RWPE1 (cell line): Measurements from ENCODE around the gene POLE.

Experiments
- CTCF ChIA-PET: fragments of 350-600 bp; sonication (Branson Sonifier 250); formaldehyde crosslinking; extraction: SDS; loops from one replicate; lab custom pipeline; 2021; lab: Yijun Ruan, JAX
- POLR2A ChIA-PET: fragments of 400-600 bp; formaldehyde crosslinking; extraction: SDS; loops from one replicate; lab custom pipeline; 2020; ENCODE audit warnings: antibody characterized with exemption; ENCODE audit not compliant: low non-redundant PET; lab: Yijun Ruan, JAX
- DNase-seq: peaks from one replicate; pipeline ENCODE4 v3.0.0; 2012; ENCODE audit warnings: low spot score
- H3K27ac ChIP-seq: fragments of 450-650 bp; 2 replicates; pipeline ENCODE4 v1.5.1; 2017
- CTCF ChIP-seq: fragments of 450-650 bp; conservative IDR thresholded peaks from 2 replicates; pipeline ENCODE4 v1.5.1; 2017; ENCODE audit warnings: low read depth, mild to moderate bottlenecking

Gene POLE

GRCh38 chr12:132592282-132592970, 94.7 kb downstream of the POLE start:
- POLR2A ChIA-PET, result no interaction called here
- no peak for DNase-seq
- CTCF ChIA-PET, result interaction anchor here (1.0 to 1.2 kb wide), 2 partner anchors 22 to 182 kb away, joined by 4 to 5 read pairs; no protein-coding TSS in a partner anchor
- no peak overlapping the region for H3K27ac ChIP-seq
- TF ChIP-seq CTCF, result no peak

DNA sequence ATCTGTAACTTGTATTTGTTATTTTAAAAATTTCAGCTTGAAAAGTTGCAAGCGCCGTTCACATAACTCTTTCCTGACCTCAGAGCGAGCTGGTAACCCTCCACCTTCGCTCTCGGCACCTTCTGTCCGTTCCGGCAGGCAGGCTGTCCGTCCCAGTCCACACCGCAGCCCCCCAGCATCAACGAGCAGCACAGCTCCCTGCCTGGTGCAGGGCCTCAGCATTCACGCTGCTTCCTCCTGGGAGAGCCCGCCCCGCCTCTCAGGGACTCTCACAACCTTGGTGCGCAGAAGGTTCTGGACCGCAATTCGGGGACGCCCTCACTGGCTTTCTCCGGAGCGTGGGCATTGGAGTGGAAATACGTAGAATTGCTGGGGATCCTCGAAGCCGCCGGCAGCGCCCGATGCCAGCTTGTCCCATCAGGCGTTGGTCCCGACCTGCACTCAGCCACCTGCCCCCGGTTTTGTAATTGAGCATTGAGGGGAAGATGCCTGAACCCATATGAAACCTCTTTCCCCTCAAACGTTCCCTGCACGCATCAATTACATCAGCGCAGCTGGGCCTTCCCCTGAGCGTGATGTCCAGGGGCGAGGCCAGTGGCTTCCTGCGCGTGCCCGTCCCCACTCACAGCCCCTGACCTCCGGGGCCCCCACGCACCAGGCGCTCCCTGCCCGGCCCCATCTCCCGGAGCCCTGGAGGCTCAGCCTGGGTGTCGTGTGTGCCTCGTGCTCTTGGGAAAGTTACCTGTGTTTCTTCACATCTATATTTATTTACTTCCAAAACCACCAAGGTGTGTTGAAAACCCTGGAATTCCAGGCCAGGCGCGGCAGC, 95.8 kb downstream of the POLE start:
- H3K27ac ChIP-seq, result no peak overlapping the region
- no peak for DNase-seq
- ChIA-PET POLR2A (no interaction called here), CTCF (no interaction called here)
- TF ChIP-seq CTCF, result no peak

DNA sequence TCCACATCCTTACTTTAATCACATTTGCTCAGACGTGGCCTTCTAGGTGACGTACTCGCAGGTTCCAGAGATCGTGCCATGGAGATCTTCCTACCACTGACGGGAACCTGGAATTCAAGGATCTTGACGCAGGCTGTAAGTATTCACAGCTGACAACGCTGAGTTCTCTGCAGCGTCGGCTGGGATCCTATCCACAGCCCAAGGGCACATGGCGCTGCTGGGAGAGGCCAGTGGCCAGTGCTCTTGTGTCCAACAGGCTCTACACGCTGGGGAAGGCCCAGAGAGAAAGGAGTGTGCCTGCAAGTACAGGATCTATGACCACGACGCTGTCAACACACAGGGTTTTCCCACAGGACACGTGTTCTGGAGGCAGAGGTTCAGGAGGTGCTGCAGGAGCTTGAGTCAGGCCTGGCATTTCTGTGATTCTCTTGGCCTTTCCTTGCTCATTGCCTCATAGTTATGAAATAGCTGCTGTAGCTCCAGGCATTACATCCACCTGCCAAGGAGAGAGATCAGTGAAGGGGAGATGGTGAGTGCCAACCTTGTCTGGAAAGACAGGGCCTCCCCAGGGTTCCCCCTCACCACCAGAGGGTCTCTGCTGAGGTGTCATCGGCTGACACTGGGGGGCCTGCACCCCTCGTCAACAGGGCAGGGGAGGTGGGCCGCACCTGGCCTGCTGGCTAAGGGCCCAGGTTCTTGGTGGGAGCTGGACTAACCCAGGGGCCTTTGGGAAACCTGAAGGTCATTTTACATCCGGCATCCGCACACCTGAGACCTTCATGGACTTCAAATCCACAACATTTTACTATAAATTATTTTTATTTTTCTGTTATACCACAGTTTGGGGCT, 98.1 kb downstream of the POLE start:
- CTCF ChIA-PET, result no interaction called here
- DNase-seq, result no peak
- no peak overlapping the region for H3K27ac ChIP-seq
- TF ChIP-seq CTCF, result no peak
- POLR2A ChIA-PET, result no interaction called here

- no peak for TF ChIP-seq CTCF
- CTCF ChIA-PET, result no interaction called here
- POLR2A ChIA-PET, result no interaction called here
- H3K27ac ChIP-seq, result no peak overlapping the region
- DNase-seq, result no peak
Measured at GRCh38 chr12:132588319-132588718, 98.8 kb downstream of the POLE start.

GRCh38 chr12:132587781-132588180, 99.4 kb downstream of the POLE start:
- CTCF ChIA-PET, result no interaction called here
- no peak for DNase-seq
- no peak overlapping the region for H3K27ac ChIP-seq
- no peak for TF ChIP-seq CTCF
- POLR2A ChIA-PET, result no interaction called here

- ChIA-PET POLR2A (no interaction called here), CTCF (interaction anchor here (0.6 to 0.7 kb wide), 2 partner anchors 26 to 69 kb away, joined by 3 to 4 read pairs; no protein-coding TSS in a partner anchor)
- DNase-seq, result no peak
- no peak overlapping the region for H3K27ac ChIP-seq
- TF ChIP-seq CTCF, result no peak
Measured at GRCh38 chr12:132586929-132587328, 100.2 kb downstream of the POLE start.
